Common myeloid progenitor, CD34-positive (primary cell): ENCODE results near the gene LENG8.
A peak's percentile ranks its signal among the peaks of the same experiment; 100 is the strongest.

Source experiments
- CTCF ChIA-PET: fragments of 350-600 bp; sonication (Branson Sonifier 250); formaldehyde crosslinking; loops from one replicate; lab custom pipeline; 2021; ENCODE audit warnings: antibody characterized with exemption; lab: Charles Lee
- POLR2A ChIA-PET: fragments of 350-600 bp; sonication (Branson Sonifier 250); formaldehyde crosslinking; loops from one replicate; lab custom pipeline; 2021; ENCODE audit warnings: antibody characterized with exemption; lab: Charles Lee
- DNase-seq, 3 donors: peaks; one replicate each; pipeline versions ENCODE4 v3.0.0 to v3.0.0-alpha.2; 2013
- H3K27ac ChIP-seq, 2 experiments: 1 replicate in 1 of 2; 2 replicates in 1 of 2; pipeline ENCODE4 v1.7.0; 2013; ENCODE audit warnings: inconsistent platforms in 2 of 2, low read length in 2 of 2, mild to moderate bottlenecking in 2 of 2, low read depth in 1 of 2, moderate library complexity in 1 of 2; ENCODE audit not compliant: severe bottlenecking in 2 of 2, insufficient read depth in 1 of 2, poor library complexity in 1 of 2
- H3K27me3 ChIP-seq, 5 experiments: replicated peaks in 2 of 5; 1 replicate in 3 of 5; 2 replicates in 2 of 5; pipeline versions ENCODE4 v1.6.1 to v1.7.0; 2013; ENCODE audit warnings: low read length in 4 of 5, mild to moderate bottlenecking in 2 of 5, moderate library complexity in 2 of 5, inconsistent platforms in 1 of 5; ENCODE audit not compliant: insufficient read depth in 5 of 5, control insufficient read depth in 4 of 5
- H3K36me3 ChIP-seq, 4 experiments: 1 replicate in 2 of 4; 2 replicates in 2 of 4; pipeline versions ENCODE4 v1.6.1 to v1.7.0; 2013; ENCODE audit warnings: low read length in 3 of 4, control low read depth in 1 of 4, mild to moderate bottlenecking in 1 of 4; ENCODE audit not compliant: control insufficient read depth in 4 of 4, insufficient read depth in 4 of 4
- H3K4me1 ChIP-seq, 4 experiments: 1 replicate in 3 of 4; 2 replicates in 1 of 4; pipeline versions ENCODE4 v1.6.1 to v1.7.1; 2013; ENCODE audit warnings: low read length in 3 of 4, mild to moderate bottlenecking in 3 of 4, control low read depth in 1 of 4, inconsistent platforms in 1 of 4, moderate library complexity in 1 of 4; ENCODE audit not compliant: control insufficient read depth in 4 of 4, insufficient read depth in 4 of 4; ENCODE audit errors: control extremely low read depth in 1 of 4
- H3K4me3 ChIP-seq, 7 experiments: 1 replicate in 4 of 7; 2 replicates in 3 of 7; pipeline versions ENCODE4 v1.5.1 to v1.7.0; 2013; ENCODE audit warnings: mild to moderate bottlenecking in 7 of 7, low read length in 6 of 7, moderate library complexity in 6 of 7, inconsistent platforms in 2 of 7, low read depth in 2 of 7, control low read depth in 1 of 7; ENCODE audit not compliant: insufficient read depth in 4 of 7, control insufficient read depth in 1 of 7; ENCODE audit errors: extremely low read depth in 1 of 7
- H3K9me3 ChIP-seq, 5 experiments: 1 replicate in 4 of 5; 2 replicates in 1 of 5; pipeline versions ENCODE4 v1.6.1 to v1.7.1; 2013; ENCODE audit warnings: low read length in 4 of 5, mild to moderate bottlenecking in 2 of 5, inconsistent platforms in 1 of 5, low read depth in 1 of 5, moderate library complexity in 1 of 5; ENCODE audit not compliant: control insufficient read depth in 4 of 5, insufficient read depth in 2 of 5; ENCODE audit errors: control extremely low read depth in 1 of 5
- WGBS: methylation state at CpG from one replicate; pipeline ENCODE4 v1.1.5; 2013; ENCODE audit not compliant: insufficient coverage; 5-methylcytosine and 5-hydroxymethylcytosine counted together

LENG8 gene

DNA sequence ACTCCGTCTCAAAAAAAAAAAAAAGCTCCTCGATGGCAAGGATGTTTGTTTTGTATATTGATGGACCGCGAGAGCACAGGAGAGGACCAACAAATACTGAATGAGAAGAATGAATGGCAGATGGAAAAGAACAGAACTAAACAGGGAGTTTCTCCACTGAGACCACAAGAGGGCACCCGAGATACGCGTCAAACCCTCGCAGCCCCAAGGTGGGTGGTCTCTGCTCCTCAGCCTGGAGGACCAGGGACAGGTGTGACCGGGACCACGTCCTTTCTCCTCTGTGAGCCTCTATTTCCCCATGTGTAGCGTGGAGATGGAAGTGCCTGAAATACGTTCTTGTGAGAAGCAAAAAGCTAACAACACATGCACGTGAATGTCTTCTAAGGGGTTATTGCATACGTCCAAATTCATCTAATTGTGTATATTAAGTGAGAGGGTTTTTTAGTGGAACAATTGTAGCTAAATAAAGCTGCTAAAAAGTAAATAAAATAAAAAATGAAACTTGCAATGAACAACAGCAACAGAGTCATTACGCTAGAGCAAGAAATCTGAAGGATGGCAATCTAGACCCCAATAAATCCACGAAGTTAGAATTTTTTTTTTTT lies 32.4 kb downstream of the LENG8 start:
- Histone ChIP-seq H3K27me3 (peaks cover 0 to 11% (median 2%) of the 10 kb centered on the region in 5 experiments), H3K4me3 (no peak overlapping the region), H3K36me3 (no peaks in the 10 kb centered on the region), H3K9me3 (no peaks in the 10 kb centered on the region), H3K4me1 (peaks cover 4 to 23% (median 17%) of the 10 kb centered on the region in 4 experiments), H3K27ac (no peak overlapping the region)
- DNase-seq: peak; percentile 64 to 67 (median 65)
- ChIA-PET CTCF (interaction anchor here (0.7 to 2.3 kb wide), 15 partner anchors 34 to 198 kb away, joined by 3 to 13 read pairs (median 3); no protein-coding TSS in a partner anchor), POLR2A (no interaction called here)
- 19% methylated on average over 10 of the region's 16 CpGs for WGBS

DNA sequence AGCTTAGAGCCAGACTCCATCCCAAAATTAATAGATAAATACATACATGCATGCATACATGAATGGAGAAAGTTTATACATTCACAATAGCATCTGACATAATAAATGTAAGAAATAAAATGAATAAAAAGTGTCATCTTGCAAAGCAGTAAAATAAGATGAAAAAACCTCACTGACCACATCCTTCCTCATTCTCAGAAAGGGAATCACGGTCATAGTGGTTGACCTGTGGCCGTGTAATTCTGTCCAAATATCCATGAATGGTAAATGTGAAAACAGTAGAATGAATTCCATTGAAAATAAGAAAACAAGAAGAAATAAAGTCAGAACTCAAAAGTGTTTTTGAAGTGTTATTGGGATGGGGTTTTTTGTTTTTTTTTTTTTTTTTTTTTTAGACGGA lies 33.9 kb downstream of the LENG8 start:
- peak overlapping the region in 1 of 7 experiments; percentile 16 for H3K4me3 ChIP-seq
- no CpG with 5 or more reads among the region's 3 CpGs for WGBS
- peaks cover 0 to 11% (median 0%) of the 10 kb centered on the region in 5 experiments for H3K27me3 ChIP-seq
- DNase-seq: peak; percentile 50 to 89 (median 87)
- no peaks in the 10 kb centered on the region for H3K36me3 ChIP-seq
- peaks cover 4 to 23% (median 17%) of the 10 kb centered on the region in 4 experiments for H3K4me1 ChIP-seq
- H3K9me3 ChIP-seq: no peaks in the 10 kb centered on the region
- ChIA-PET POLR2A (no interaction called here), CTCF (interaction anchor here (0.6 to 2.3 kb wide), 2 partner anchors 170 to 192 kb away, joined by 3 to 11 read pairs; no protein-coding TSS in a partner anchor)
- H3K27ac ChIP-seq: no peak overlapping the region

DNA sequence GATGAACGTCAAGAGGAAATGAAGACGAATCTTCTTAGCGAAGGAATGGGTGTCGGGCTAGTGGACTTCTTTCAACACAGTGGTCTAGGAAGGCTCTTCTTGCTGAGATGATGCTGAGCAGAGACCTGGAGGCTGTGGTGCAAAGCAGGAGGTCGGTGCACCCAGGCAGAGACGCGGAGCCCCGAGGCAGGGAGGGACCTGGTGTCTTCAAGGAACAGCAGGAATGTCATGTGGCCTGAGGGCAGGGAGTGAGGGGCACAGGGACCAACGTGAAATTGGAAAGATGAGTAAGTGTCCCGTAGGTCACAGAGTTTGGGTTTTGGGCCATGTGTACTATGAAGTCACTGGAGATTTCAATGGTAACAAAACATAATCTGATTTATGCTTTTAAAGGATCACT lies 35.5 kb downstream of the LENG8 start:
- POLR2A ChIA-PET: no interaction called here
- peaks cover 0 to 14% (median 0%) of the 10 kb centered on the region in 5 experiments for H3K27me3 ChIP-seq
- H3K4me3 ChIP-seq: no peak overlapping the region
- peaks cover 4 to 22% (median 17%) of the 10 kb centered on the region in 4 experiments for H3K4me1 ChIP-seq
- no peak overlapping the region for H3K27ac ChIP-seq
- DNase-seq: no peak
- H3K9me3 ChIP-seq: no peaks in the 10 kb centered on the region
- CTCF ChIA-PET: interaction anchor here (1.3 to 1.4 kb wide), 2 partner anchors 9 to 190 kb away, joined by 4 read pairs; no protein-coding TSS in a partner anchor
- WGBS: 79% methylated on average over 7 of the region's 10 CpGs
- H3K36me3 ChIP-seq: no peaks in the 10 kb centered on the region

DNA sequence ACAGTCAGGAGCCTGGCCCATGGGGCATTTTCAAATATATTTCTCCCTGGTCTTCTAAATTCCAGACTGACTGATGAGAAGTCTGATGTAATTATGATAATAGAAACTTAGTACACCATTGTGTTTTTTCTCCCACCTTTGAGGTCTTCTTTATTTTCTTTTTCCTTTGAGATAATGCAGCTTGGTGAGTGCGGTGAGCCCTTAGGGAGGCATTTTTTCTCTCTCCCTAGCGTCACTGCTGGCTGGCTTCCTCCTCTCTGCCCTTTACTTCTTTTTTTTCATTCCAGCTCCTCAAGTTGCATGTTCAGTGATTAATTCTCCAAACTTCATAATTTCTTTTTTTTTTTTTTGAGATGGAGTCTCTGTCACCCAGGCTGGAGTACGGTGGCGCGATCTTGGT lies 36.9 kb downstream of the LENG8 start:
- DNase-seq: peak in 1 of 3 donors; percentile 33
- 64% methylated on average over 3 of the region's 5 CpGs for WGBS
- CTCF ChIA-PET: interaction anchor here (0.7 to 1.4 kb wide), 3 partner anchors 8 to 188 kb away, joined by 3 to 4 read pairs (median 4); no protein-coding TSS in a partner anchor
- Histone ChIP-seq H3K36me3 (no peaks in the 10 kb centered on the region), H3K27me3 (peaks cover 0 to 22% (median 3%) of the 10 kb centered on the region in 5 experiments), H3K27ac (no peak overlapping the region), H3K4me3 (no peak overlapping the region), H3K9me3 (no peaks in the 10 kb centered on the region), H3K4me1 (peaks cover 4 to 8% (median 6%) of the 10 kb centered on the region in 4 experiments)
- POLR2A ChIA-PET: no interaction called here

DNA sequence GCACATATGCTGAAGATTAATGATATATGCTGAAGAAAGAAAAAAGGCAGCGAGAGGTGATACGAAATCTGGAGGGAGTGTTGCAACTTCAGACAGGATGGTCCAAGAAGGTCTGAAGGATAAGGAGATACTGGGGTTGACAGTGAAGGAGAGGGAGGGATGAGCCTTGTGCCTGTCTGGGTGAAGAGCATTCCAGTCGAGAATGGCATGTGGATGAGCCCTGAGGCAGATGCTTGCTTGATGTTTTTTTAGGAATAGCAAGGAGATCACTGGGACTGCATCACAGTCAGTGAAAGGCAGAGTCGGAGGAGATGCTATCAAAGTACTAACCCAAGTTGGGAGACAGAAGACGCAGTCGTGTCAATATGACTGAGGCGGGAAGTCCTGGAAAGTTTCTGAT lies 40.3 kb downstream of the LENG8 start:
- Histone ChIP-seq H3K27me3 (peaks cover 0 to 25% (median 12%) of the 10 kb centered on the region in 5 experiments), H3K4me3 (no peak overlapping the region), H3K36me3 (no peaks in the 10 kb centered on the region), H3K4me1 (no peaks in the 10 kb centered on the region), H3K9me3 (no peaks in the 10 kb centered on the region), H3K27ac (no peak overlapping the region)
- 81% methylated on average over 7 of the region's 7 CpGs for WGBS
- ChIA-PET CTCF (no interaction called here), POLR2A (no interaction called here)
- DNase-seq: no peak

DNA sequence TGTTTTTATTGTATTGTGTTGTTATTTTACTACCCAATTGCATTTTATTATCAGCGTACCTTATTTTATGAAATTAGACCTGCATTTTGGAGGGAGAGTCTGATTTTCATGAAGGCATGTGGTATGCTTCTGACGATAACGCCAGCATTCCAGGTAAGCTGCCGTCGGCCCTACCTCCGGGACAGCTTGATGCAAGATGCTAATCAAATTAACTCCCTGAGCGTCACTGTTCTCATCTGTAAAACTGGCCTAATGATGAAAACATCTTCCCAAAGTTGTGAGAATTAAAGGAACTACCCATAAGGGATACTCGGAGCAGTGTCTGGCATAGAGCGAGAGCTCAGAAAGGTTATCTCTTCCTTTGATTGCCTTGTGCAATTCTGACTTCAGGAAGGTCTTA lies 40.8 kb downstream of the LENG8 start:
- POLR2A ChIA-PET: no interaction called here
- no peak for DNase-seq
- Histone ChIP-seq H3K27me3 (peaks cover 0 to 23% (median 12%) of the 10 kb centered on the region in 5 experiments), H3K27ac (no peak overlapping the region), H3K4me1 (no peaks in the 10 kb centered on the region), H3K36me3 (no peaks in the 10 kb centered on the region), H3K4me3 (no peak overlapping the region), H3K9me3 (no peaks in the 10 kb centered on the region)
- CTCF ChIA-PET: no interaction called here
- WGBS: 69% methylated on average over 8 of the region's 9 CpGs

DNA sequence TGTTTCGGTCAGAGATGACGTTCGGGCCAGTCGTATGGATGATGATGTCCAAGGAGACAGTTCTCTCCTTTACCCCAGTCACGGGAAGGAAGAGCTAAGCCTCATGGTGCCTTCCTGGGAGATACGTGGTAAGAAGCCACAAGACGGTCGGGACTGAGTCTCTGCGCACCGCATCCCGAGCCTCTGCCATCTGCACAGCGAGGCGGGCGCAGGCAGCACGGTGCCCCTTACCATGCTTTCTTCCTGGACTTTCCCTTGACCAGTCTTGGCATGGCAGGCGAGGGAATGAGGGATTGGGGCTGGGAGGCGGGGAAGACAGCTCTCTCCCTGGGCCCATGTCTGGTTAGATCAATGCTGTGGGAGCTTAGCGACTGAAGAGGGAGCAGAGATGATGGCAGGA lies 43.6 kb downstream of the LENG8 start:
- Histone ChIP-seq H3K27ac (no peak overlapping the region), H3K36me3 (no peaks in the 10 kb centered on the region), H3K9me3 (no peaks in the 10 kb centered on the region), H3K27me3 (peaks cover 0 to 24% (median 12%) of the 10 kb centered on the region in 5 experiments), H3K4me1 (no peaks in the 10 kb centered on the region), H3K4me3 (no peak overlapping the region)
- DNase-seq: no peak
- WGBS: 87% methylated on average over 13 of the region's 18 CpGs
- CTCF ChIA-PET: no interaction called here
- POLR2A ChIA-PET: no interaction called here
